Ectodermal cell (in vitro differentiated cells): ENCODE results near the gene TBX18.

ENCODE experiments used
- H3K27ac ChIP-seq: 2 replicates; pipeline ENCODE4 v1.7.0; 2013; ENCODE audit warnings: mild to moderate bottlenecking, low read depth, low read length; ENCODE audit not compliant: insufficient read depth, poor library complexity, severe bottlenecking
- H3K27me3 ChIP-seq: 2 replicates; pipeline ENCODE4 v1.7.0; 2013; ENCODE audit warnings: mild to moderate bottlenecking, low read length; ENCODE audit not compliant: insufficient read depth, control insufficient read depth, poor library complexity, severe bottlenecking
- H3K36me3 ChIP-seq: one replicate; pipeline ENCODE4 v1.7.0; 2013; ENCODE audit warnings: low read length; ENCODE audit not compliant: control insufficient read depth, insufficient read depth
- H3K4me1 ChIP-seq: one replicate; pipeline ENCODE4 v1.7.0; 2013; ENCODE audit warnings: low read length; ENCODE audit not compliant: control insufficient read depth, insufficient read depth
- H3K4me3 ChIP-seq: 2 replicates; pipeline ENCODE4 v1.7.0; 2013; ENCODE audit warnings: low read depth, low read length, control low read depth; ENCODE audit not compliant: insufficient read depth
- H3K9me3 ChIP-seq: 2 replicates; pipeline ENCODE4 v1.7.0; 2013; ENCODE audit warnings: mild to moderate bottlenecking, low read length, moderate library complexity; ENCODE audit not compliant: control insufficient read depth
- WGBS, 2 experiments: methylation state at CpG; one replicate each; pipeline ENCODE4 v1.1.7; 2013; ENCODE audit warnings: missing lambda C conversion rate in 2 of 2; 5-methylcytosine and 5-hydroxymethylcytosine counted together

The TBX18 gene

DNA sequence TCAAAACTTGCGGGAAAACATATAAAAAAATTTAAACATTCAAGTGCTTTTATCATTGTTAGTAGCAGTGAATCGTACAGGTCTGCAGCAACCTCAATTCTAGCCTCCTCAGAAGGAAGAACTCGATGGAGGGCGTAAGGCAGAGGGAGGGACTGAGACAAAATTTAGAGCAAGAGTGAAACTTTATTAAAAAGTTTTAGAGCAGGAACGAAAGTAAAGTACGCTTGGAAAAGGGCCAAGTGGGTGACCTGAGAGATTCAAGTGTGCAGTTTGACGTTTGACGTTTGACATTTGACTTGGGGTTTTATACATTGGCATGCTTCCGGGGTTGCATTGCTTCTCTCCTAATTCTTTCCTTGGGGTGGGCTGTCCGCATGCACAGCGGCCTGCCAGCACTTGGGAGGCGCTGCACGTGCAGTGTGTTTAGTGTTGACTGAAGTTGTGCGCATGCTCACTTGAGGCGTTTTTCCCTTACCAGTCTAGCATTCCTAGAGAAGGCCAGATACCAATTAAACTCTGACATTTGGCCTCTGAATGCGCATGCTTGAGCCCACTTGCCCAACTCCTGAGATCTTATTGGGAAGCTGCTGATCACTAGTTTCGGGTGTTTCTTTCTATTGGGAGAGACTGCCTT is 82.6 kb downstream of the TBX18 start:
- no peaks in the 10 kb centered on the region for H3K36me3 ChIP-seq
- H3K27ac ChIP-seq, result no peak overlapping the region
- no peaks in the 10 kb centered on the region for H3K9me3 ChIP-seq
- 91% methylated on average over 17 of the region's 17 CpGs for WGBS, 2 experiments
- no peaks in the 10 kb centered on the region for H3K4me1 ChIP-seq
- H3K4me3 ChIP-seq, result no peak overlapping the region
- no peaks in the 10 kb centered on the region for H3K27me3 ChIP-seq

DNA sequence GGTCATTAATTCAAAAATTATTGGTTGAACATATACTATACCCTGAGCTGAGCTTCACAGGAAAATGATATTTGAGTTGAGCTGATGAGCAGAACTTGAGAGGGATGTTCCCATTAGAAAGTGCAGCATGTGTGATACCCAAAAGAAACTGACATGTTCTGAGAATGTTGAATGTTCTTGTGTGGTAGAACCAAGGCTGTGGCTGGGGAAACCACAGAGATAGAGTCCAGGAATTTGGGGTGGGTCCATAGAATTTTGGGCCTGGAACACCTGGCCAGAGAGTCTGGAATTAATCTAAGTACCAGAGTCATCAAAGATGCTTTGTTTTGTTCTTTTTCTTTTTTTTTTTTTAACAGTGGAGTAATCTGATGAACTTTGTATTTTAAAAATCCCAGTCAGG is 88.7 kb downstream of the TBX18 start:
- H3K27ac ChIP-seq, result no peak overlapping the region
- H3K36me3 ChIP-seq, result no peaks in the 10 kb centered on the region
- no peaks in the 10 kb centered on the region for H3K4me1 ChIP-seq
- no peak overlapping the region for H3K4me3 ChIP-seq
- H3K27me3 ChIP-seq, result no peaks in the 10 kb centered on the region
- no peaks in the 10 kb centered on the region for H3K9me3 ChIP-seq

DNA sequence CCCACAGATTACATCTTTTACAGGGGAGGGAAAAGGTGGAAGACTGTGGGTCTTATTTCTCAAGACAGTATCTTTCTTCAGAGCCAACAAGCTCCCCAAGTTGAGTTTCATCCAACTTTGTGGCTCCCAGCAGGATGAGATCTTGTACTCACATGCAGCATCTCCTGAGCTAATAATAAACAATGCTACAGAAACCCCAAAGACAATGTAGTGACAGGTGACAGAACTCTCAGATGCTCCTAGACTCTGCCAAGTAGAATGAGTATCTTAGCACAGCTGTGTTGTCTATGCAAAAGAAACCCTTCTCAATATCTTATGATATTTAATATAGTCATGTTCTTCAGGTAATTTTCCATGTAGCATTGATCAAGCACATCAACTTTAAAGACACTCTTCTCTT is 90.0 kb downstream of the TBX18 start:
- H3K4me3 ChIP-seq, result no peak overlapping the region
- H3K27me3 ChIP-seq, result no peaks in the 10 kb centered on the region
- no peaks in the 10 kb centered on the region for H3K9me3 ChIP-seq
- H3K27ac ChIP-seq, result no peak overlapping the region
- no peaks in the 10 kb centered on the region for H3K36me3 ChIP-seq
- H3K4me1 ChIP-seq, result no peaks in the 10 kb centered on the region

DNA sequence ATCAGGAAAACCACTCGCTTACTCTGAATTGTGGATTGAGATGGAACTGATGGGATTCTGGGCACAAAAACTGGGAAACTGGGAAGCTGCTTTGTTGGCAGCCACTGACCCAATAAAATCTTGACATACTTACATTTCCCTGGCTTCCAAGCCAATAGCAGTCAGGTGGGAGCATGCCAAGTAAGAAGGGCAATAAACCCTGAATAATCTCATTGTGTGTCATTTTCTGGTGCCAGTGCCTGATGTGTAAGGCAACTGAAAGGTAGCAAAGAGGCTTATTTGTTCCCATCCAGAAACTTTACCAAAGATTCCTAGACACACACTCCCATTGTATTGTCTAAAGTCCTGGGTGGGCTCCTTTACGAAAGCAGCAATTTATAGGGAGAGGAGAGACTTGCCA is 93.2 kb downstream of the TBX18 start:
- no peaks in the 10 kb centered on the region for H3K36me3 ChIP-seq
- 89 to 90% methylated on average over 1 of the region's 2 CpGs for WGBS, 2 experiments
- no peak overlapping the region for H3K4me3 ChIP-seq
- no peaks in the 10 kb centered on the region for H3K9me3 ChIP-seq
- no peak overlapping the region for H3K27ac ChIP-seq
- H3K4me1 ChIP-seq, result no peaks in the 10 kb centered on the region
- no peaks in the 10 kb centered on the region for H3K27me3 ChIP-seq

DNA sequence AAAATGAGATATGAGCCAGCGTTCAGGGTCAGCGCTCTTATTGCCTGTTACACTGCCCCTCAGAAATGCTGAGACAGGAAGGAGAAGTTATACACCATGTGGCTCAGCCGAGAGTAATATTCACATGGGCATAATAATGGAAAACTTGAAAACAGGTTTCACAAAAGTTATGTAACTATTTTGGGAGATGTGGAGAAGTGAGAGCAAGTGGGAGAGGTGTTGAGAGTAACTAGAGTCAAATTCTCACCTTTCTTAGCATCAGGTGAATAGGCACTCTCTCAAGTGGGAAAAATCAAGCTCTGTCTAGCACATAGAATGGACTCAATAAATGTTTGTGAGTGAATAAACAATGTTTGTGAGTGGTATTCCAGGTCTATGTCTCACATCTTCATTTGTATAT is 94.5 kb downstream of the TBX18 start:
- Histone ChIP-seq H3K36me3 (no peaks in the 10 kb centered on the region), H3K27me3 (no peaks in the 10 kb centered on the region), H3K9me3 (no peaks in the 10 kb centered on the region), H3K4me1 (no peaks in the 10 kb centered on the region), H3K4me3 (no peak overlapping the region), H3K27ac (no peak overlapping the region)
- WGBS, 2 experiments, result 94 to 96% methylated on average over 3 of the region's 3 CpGs

DNA sequence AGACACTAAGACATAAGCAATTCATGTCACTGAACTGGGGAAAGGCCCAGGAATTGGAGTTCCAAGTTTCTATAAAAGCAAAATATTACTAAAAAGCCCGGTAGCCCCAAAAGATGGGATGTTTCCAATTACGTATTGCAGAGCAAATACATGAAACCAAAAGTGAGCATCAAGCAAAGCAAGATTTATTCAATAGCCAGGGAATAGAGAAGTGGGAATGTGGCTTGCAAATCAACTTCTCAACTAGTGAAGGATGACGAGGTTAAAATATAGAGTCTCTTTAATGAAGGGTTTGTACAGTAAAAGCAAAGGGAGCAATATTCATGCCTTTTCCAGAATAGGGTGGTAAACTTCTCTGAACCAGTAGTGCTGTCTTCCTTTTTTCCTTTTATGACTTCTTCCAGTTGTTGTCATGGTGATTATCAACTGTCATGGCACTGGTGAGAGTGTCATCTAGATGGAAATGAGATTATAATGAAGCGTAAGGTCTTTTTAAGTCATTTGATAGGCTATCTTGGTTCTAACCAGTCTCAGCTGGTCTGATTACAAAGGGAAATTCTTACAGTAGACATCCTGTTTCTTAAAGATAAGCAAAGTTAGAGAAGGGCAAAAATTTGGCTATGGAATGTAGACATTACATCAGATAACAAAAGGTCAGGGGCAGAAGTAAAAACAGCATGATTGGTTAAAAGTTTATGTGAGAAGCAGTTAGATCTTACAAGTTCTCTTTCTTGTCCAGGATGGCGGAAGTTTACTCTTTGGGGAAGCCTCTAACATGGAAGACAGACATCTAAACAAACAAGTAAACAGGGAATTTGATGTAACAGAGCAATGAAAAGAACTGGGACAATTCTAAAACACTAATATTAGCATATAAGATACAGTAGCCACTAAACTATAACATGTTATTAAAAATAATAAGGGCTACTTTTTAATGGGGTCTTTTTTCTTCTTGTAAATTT is 96.9 kb downstream of the TBX18 start:
- Histone ChIP-seq H3K36me3 (no peaks in the 10 kb centered on the region), H3K9me3 (no peaks in the 10 kb centered on the region), H3K4me3 (no peak overlapping the region), H3K27me3 (no peaks in the 10 kb centered on the region), H3K27ac (no peak overlapping the region), H3K4me1 (no peaks in the 10 kb centered on the region)
- WGBS, 2 experiments, result 87 to 97% methylated on average over 5 of the region's 5 CpGs

DNA sequence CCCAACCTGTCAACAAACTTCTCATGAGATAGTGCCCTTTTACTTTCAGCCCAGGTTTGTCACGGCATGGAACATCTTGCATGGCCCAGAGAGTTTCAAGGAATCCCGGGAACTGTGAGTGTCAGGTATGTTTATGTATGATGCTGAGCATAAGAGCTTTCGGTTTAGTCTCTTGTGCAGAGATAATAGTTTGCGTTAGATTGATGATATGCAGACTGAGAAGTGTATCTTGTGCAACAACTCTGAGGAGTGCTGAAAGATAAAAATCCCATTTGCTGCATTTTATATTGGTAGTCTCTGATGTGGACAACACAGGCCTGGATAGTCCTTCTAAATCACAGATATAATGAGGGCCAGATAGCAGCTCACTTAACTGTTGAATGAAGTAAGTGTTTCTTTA is 99.0 kb downstream of the TBX18 start:
- Histone ChIP-seq H3K27me3 (no peaks in the 10 kb centered on the region), H3K4me1 (no peaks in the 10 kb centered on the region), H3K4me3 (no peak overlapping the region), H3K9me3 (no peaks in the 10 kb centered on the region), H3K27ac (no peak overlapping the region), H3K36me3 (no peaks in the 10 kb centered on the region)
- WGBS, 2 experiments, result 93% methylated on average over 4 of the region's 4 CpGs

DNA sequence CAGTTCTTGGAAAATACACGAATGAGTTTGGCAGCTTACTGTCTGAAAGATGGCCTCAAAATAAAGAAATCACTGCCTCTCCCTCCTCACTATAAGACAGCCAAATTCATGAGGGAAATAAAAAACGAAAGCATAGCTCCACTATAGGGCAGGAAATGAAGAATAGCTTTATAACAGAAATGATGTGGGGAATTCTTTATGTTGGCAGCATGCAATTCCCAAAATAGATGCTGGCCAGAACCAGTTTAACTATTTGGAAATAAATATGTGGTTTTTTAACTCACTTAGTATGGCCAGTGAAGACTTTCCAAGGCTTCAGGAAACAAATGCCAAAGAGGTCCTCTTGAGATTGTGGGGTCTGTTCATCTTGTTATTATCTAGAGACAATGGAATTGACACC is 100.5 kb downstream of the TBX18 start:
- 94 to 100% methylated on average over 2 of the region's 2 CpGs for WGBS, 2 experiments
- Histone ChIP-seq H3K27ac (no peak overlapping the region), H3K27me3 (no peaks in the 10 kb centered on the region), H3K4me1 (no peaks in the 10 kb centered on the region), H3K4me3 (no peak overlapping the region), H3K36me3 (no peaks in the 10 kb centered on the region), H3K9me3 (no peaks in the 10 kb centered on the region)

DNA sequence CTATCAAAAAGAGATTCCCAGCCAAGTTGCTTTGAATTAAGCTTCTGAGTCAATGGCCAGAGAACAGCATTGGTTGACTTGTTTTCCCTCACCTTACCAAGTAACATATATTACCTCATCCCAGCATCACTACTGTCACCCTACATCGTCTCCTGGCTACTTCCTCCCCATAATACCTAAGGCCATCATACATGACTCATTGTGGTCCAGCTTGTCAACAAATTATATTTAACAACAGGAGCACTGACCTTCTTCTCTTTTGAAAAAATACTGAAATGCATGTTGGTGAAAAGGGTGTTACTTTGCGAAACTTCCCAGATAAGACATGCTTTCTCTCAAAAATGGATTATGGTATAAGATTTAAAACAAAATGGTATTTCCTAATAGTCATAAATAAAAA is 106.9 kb downstream of the TBX18 start:
- Histone ChIP-seq H3K4me3 (no peak overlapping the region), H3K27ac (no peak overlapping the region), H3K36me3 (no peaks in the 10 kb centered on the region), H3K9me3 (no peaks in the 10 kb centered on the region), H3K27me3 (no peaks in the 10 kb centered on the region), H3K4me1 (no peaks in the 10 kb centered on the region)
- 91 to 100% methylated on average over 1 of the region's 2 CpGs for WGBS, 2 experiments

DNA sequence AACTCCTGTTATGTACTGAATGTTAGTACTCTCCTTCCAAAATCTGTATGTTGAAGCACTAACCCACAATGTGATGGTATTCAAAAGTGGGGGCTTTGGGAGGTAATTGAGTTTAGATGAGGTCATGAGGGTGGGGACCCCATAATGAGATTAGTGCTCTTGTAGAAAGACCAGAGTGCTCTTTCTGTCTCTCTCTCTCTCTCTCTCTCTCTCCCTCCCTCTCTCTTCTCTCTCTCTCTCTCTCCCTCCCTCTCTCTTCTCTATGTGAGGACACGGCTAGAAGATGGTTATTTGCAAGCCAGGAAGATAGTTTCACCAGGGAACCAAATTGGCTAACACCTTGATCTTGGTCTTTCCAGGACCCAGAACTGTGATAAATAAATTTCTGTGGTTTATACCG is 107.4 kb downstream of the TBX18 start:
- Histone ChIP-seq H3K27me3 (no peaks in the 10 kb centered on the region), H3K9me3 (no peaks in the 10 kb centered on the region), H3K36me3 (no peaks in the 10 kb centered on the region), H3K27ac (no peak overlapping the region), H3K4me3 (no peak overlapping the region), H3K4me1 (no peaks in the 10 kb centered on the region)
- 87 to 100% methylated on average over 2 of the region's 2 CpGs for WGBS, 2 experiments
